H1 (cell line): ENCODE measurements around the gene OBSL1. TPM values are rescaled to one million over a fixed set of nuclear protein-coding genes. Genes with fewer than 3 reads are reported as not detected.

Experiments used
- CHD7 ChIP-seq: fragments of 300-600 bp; sonication (generic); IDR thresholded peaks from 2 replicates; pipeline ENCODE4 v1.7.1; 2012; ENCODE audit warnings: low read length, moderate library complexity, mild to moderate bottlenecking, inconsistent platforms; ENCODE audit not compliant: insufficient replicate concordance
- CREB1 ChIP-seq: IDR thresholded peaks from 2 replicates; pipeline ENCODE4 v1.6.1; 2012; ENCODE audit warnings: inconsistent platforms
- CTCF ChIP-seq, 3 experiments: IDR thresholded peaks; 1 replicate in 2 of 3; 2 replicates in 1 of 3; pipeline versions ENCODE4 v1.5.1 to v1.6.1; 2011; ENCODE audit warnings: low read length in 3 of 3, mild to moderate bottlenecking in 3 of 3, inconsistent platforms in 2 of 3, low read depth in 1 of 3, moderate library complexity in 1 of 3; ENCODE audit not compliant: insufficient read depth in 1 of 3; ENCODE audit errors: control extremely low read depth in 1 of 3
- JUN ChIP-seq: IDR thresholded peaks from 2 replicates; pipeline ENCODE4 v1.6.1; 2011; ENCODE audit warnings: low read depth, mild to moderate bottlenecking, improper control_type of control experiment, low read length
- POLR2AphosphoS5 ChIP-seq: IDR thresholded peaks from 2 replicates; pipeline ENCODE4 v1.6.1; 2011; ENCODE audit warnings: low read depth, low read length
- RNF2 ChIP-seq: fragments of 200-900, 300-1000 bp; sonication (generic); IDR thresholded peaks from 2 replicates; pipeline ENCODE4 v1.7.1; 2016; ENCODE audit warnings: borderline replicate concordance, low read depth, mild to moderate bottlenecking, antibody characterized with exemption, low read length; ENCODE audit not compliant: poor library complexity, severe bottlenecking; ENCODE audit errors: missing control alignments
- SIN3A ChIP-seq, 2 experiments: IDR thresholded peaks in 1 of 2; conservative IDR thresholded peaks in 1 of 2; 2 replicates each; pipeline ENCODE4 v1.6.1; 2011 to 2012; ENCODE audit warnings: low read length in 2 of 2, improper control_type of control experiment in 1 of 2, low read depth in 1 of 2, mild to moderate bottlenecking in 1 of 2
- TBP ChIP-seq: IDR thresholded peaks from 2 replicates; pipeline ENCODE4 v1.6.1; 2011; ENCODE audit warnings: low read depth, low read length, improper control_type of control experiment
- TCF12 ChIP-seq: IDR thresholded peaks from 2 replicates; pipeline ENCODE4 v1.6.1; 2011; ENCODE audit warnings: low read depth, mild to moderate bottlenecking, low read length
- polyA plus RNA-seq, 7 experiments: library from polyadenylated mRNA; depleted of rRNA in 3 of 7; stranded (reverse) in 5 of 7; unstranded in 2 of 7; fragments of >200 nt in 5 of 7; fragments of 200-250 nt in 2 of 7; gene quantifications; 1 replicate in 5 of 7; 2 replicates in 1 of 7; 4 replicates in 1 of 7; pipeline versions ENCODE4 v1.2.1 to v1.2.3, GENCODE V29; 2011 to 2013; ENCODE audit warnings: missing spikeins in 2 of 7, mixed read lengths in 2 of 7
- total RNA-seq: library from RNA; stranded (reverse); fragmentation: NEBNext Ultra II Directional; extraction: Animal tissue kit (Norgen Biotek cat#: 25700); gene quantifications from 2 replicates; pipeline ENCODE4 v1.2.1, GENCODE V29; 2021

OBSL1 gene
- total and polyA plus RNA-seq, 2 of the 8 experiments (the other 6 are each of a cell fraction or from before 2014, with no cell fraction given): 116 to 127 TPM

- no peak for TF ChIP-seq CHD7
- no peak for TF ChIP-seq JUN
- no peak for TF ChIP-seq CTCF (IDR thresholded peaks at IDR 0.05; ENCODE audit: control extremely low read depth in 1 of 3, insufficient read depth in 1 of 3, low read depth in 1 of 3, low read length in 3 of 3)
- no peak for TF ChIP-seq RNF2
- TF ChIP-seq CREB1: no peak
- TF ChIP-seq TCF12: no peak
- no peak for TF ChIP-seq POLR2AphosphoS5
- no peak for TF ChIP-seq SIN3A (conservative IDR thresholded peaks at IDR 0.05 in 1 of 2, IDR thresholded peaks at IDR 0.05 in 1 of 2; ENCODE audit: low read depth in 1 of 2, low read length in 2 of 2)
- TF ChIP-seq TBP: no peak
These were observed 34.4 kb downstream of the OBSL1 start (continued) for GRCh38 chr2:219536967-219537366.
